Body of pancreas (tissue), 4 donors: ENCODE measurements around the gene SH3TC1. TPM values are rescaled to one million over a fixed set of nuclear protein-coding genes. Genes with fewer than 3 reads are reported as not detected.

Source experiments
- ATAC-seq: fragments of 150-250 bp; one replicate; pipeline ENCODE4 v1.9.1; 2016
- DNase-seq, 4 donors: peaks; one replicate each; pipeline ENCODE4 v3.0.0-alpha.2; 2019
- H3K27ac ChIP-seq, 4 donors: fragments of 200-600 bp; sonication (generic); 1 replicate in 3 of 4; 2 replicates in 1 of 4; pipeline versions ENCODE4 v1.5.1 to v1.6.1; 2016 to 2019; ENCODE audit warnings: mild to moderate bottlenecking in 1 of 4, mixed read lengths in 1 of 4, moderate library complexity in 1 of 4
- H3K27me3 ChIP-seq, 2 donors: fragments of 200-600 bp; sonication (generic); one replicate each; pipeline ENCODE4 v1.6.0; 2016; ENCODE audit warnings: mild to moderate bottlenecking in 1 of 2
- H3K36me3 ChIP-seq, 2 donors: fragments of 200-600 bp; sonication (generic); replicated peaks in 1 of 2; 2 replicates each; pipeline ENCODE4 v1.5.1; 2016; ENCODE audit warnings: low read depth in 2 of 2; ENCODE audit not compliant: insufficient read depth in 1 of 2
- H3K4me1 ChIP-seq: fragments of 200-600 bp; sonication (generic); one replicate; pipeline ENCODE4 v1.6.0; 2016
- H3K4me3 ChIP-seq, 2 donors: fragments of 200-600 bp; sonication (generic); 1 replicate in 1 of 2; 2 replicates in 1 of 2; pipeline ENCODE4 v1.5.1; 2016 to 2019
- H3K9me3 ChIP-seq, 3 donors: fragments of 200-600 bp; sonication (generic); 1 replicate in 2 of 3; 2 replicates in 1 of 3; pipeline ENCODE4 v1.5.1; 2016
- CTCF ChIP-seq, 7 experiments: fragments of 450-650 bp in 4 of 7; fragments of 200-600 bp in 3 of 7; sonication (generic) in 3 of 7; IDR thresholded peaks; one replicate each; pipeline ENCODE4 v1.5.1; 2016 to 2019; ENCODE audit warnings: antibody characterized with exemption in 7 of 7
- POLR2A ChIP-seq, 3 donors: fragments of 450-650 bp; IDR thresholded peaks; one replicate each; pipeline ENCODE4 v1.6.1; 2016; ENCODE audit warnings: antibody characterized with exemption in 3 of 3, mild to moderate bottlenecking in 2 of 3
- WGBS, 2 donors: methylation state at CpG; one replicate each; pipeline ENCODE4 v1.1.5; 2017; 5-methylcytosine and 5-hydroxymethylcytosine counted together
- intact Hi-C: fragments of 100-400 bp; cut with DNase I; formaldehyde crosslinking; loops from one replicate; pipeline ENCODE4 v1.15.1; 2023
- total RNA-seq, 2 donors: library from RNA; depleted of rRNA; stranded (reverse); fragments of >200 nt; gene quantifications; one replicate each; pipeline ENCODE4 v1.1.0, GENCODE V29; 2016

Gene SH3TC1
- total RNA-seq, 2 donors from 2014 or later = 31.1 to 103 TPM

- DNase-seq (peak in 1 of 4 donors; percentile 45), ATAC-seq (no peak)
- no peaks in the 10 kb centered on the region for H3K9me3 ChIP-seq
- intact Hi-C loops = no loop called here
- TF ChIP-seq POLR2A (IDR thresholded peaks at IDR 0.05) (no peak), CTCF (IDR thresholded peaks at IDR 0.05) (no peak)
- no peak overlapping the region for H3K4me3 ChIP-seq
- peak overlapping the region in 1 of 4 donors; percentile 78 for H3K27ac ChIP-seq
- peaks cover 0 to 19% of the 10 kb centered on the region in 2 donors for H3K36me3 ChIP-seq
- WGBS, 2 donors = 82 to 86% methylated on average over 5 of the region's 5 CpGs
- H3K4me1 ChIP-seq = peaks cover 12% of the 10 kb centered on the region
- H3K27me3 ChIP-seq = no peaks in the 10 kb centered on the region
Observed at GRCh38 chr4:8221476-8221875, 22.4 kb downstream of the SH3TC1 start.

GRCh38 chr4:8221985-8222384 is 22.9 kb downstream of the SH3TC1 start:
- Histone ChIP-seq H3K4me3 (no peak overlapping the region), H3K9me3 (no peaks in the 10 kb centered on the region), H3K4me1 (peaks cover 12% of the 10 kb centered on the region), H3K27me3 (no peaks in the 10 kb centered on the region), H3K36me3 (peaks cover 0 to 20% of the 10 kb centered on the region in 2 donors), H3K27ac (peak overlapping the region in 1 of 4 donors; percentile 78)
- TF ChIP-seq POLR2A (IDR thresholded peaks at IDR 0.05) = no peak
- TF ChIP-seq CTCF (IDR thresholded peaks at IDR 0.05) = no peak
- no peak for ATAC-seq
- DNase-seq = no peak
- intact Hi-C loops = no loop called here

GRCh38 chr4:8222609-8223388 is 23.7 kb downstream of the SH3TC1 start:
- peaks cover 0 to 16% of the 10 kb centered on the region in 2 donors for H3K36me3 ChIP-seq
- no peak for TF ChIP-seq CTCF (IDR thresholded peaks at IDR 0.05)
- no peak for TF ChIP-seq POLR2A (IDR thresholded peaks at IDR 0.05)
- no peak overlapping the region for H3K4me3 ChIP-seq
- no peak for DNase-seq
- no peaks in the 10 kb centered on the region for H3K9me3 ChIP-seq
- WGBS, 2 donors = 92 to 94% methylated on average over 11 to 15 of the region's 15 CpGs
- H3K27me3 ChIP-seq = no peaks in the 10 kb centered on the region
- peaks cover 13% of the 10 kb centered on the region for H3K4me1 ChIP-seq
- intact Hi-C loops = no loop called here
- no peak overlapping the region for H3K27ac ChIP-seq
- no peak for ATAC-seq

- Histone ChIP-seq H3K9me3 (no peaks in the 10 kb centered on the region), H3K36me3 (peaks cover 0 to 16% of the 10 kb centered on the region in 2 donors), H3K27ac (no peak overlapping the region), H3K27me3 (no peaks in the 10 kb centered on the region), H3K4me1 (peaks cover 26% of the 10 kb centered on the region), H3K4me3 (no peak overlapping the region)
- no peak for DNase-seq
- WGBS, 2 donors = 86 to 93% methylated on average over 12 of the region's 12 CpGs
- no peak for TF ChIP-seq CTCF (IDR thresholded peaks at IDR 0.05)
- TF ChIP-seq POLR2A (IDR thresholded peaks at IDR 0.05) = no peak
- ATAC-seq = no peak
- intact Hi-C loops = no loop called here
Observed at GRCh38 chr4:8224267-8224974, 25.3 kb downstream of the SH3TC1 start.
